CD14-positive monocyte (primary cell): ENCODE measurements around the gene WFDC5. TPM values are rescaled to one million over a fixed set of nuclear protein-coding genes. Genes with fewer than 3 reads are reported as not detected.

Source experiments
- DNase-seq, 3 donors: peaks; one replicate each; pipeline ENCODE4 v3.0.0-alpha.2; 2011 to 2022
- H2AFZ ChIP-seq: 2 replicates; pipeline ENCODE4 v1.6.0; 2012; ENCODE audit warnings: mild to moderate bottlenecking, low read depth, low read length, inconsistent platforms; ENCODE audit not compliant: insufficient read depth, poor library complexity, severe bottlenecking
- H3K27ac ChIP-seq, 2 donors: 1 replicate in 1 of 2; 2 replicates in 1 of 2; pipeline ENCODE4 v1.5.1; 2012 to 2013; ENCODE audit warnings: low read length in 2 of 2, control low read depth in 1 of 2, inconsistent platforms in 1 of 2, low read depth in 1 of 2, mild to moderate bottlenecking in 1 of 2
- H3K27me3 ChIP-seq, 2 donors: one replicate each; pipeline versions ENCODE4 v1.6.0 to v1.6.1; 2011 to 2013; ENCODE audit warnings: low read length in 2 of 2; ENCODE audit not compliant: control insufficient read depth in 2 of 2, insufficient read depth in 2 of 2
- H3K36me3 ChIP-seq, 2 donors: replicated peaks in 1 of 2; 1 replicate in 1 of 2; 2 replicates in 1 of 2; pipeline versions ENCODE4 v1.5.1 to v1.6.1; 2012 to 2013; ENCODE audit warnings: low read length in 2 of 2, control low read depth in 1 of 2, inconsistent platforms in 1 of 2, mild to moderate bottlenecking in 1 of 2; ENCODE audit not compliant: insufficient read depth in 2 of 2, control insufficient read depth in 1 of 2
- H3K4me1 ChIP-seq, 2 donors: 1 replicate in 1 of 2; 2 replicates in 1 of 2; pipeline versions ENCODE4 v1.5.1 to v1.6.1; 2012 to 2013; ENCODE audit warnings: low read length in 2 of 2, control low read depth in 1 of 2, inconsistent platforms in 1 of 2, mild to moderate bottlenecking in 1 of 2, moderate library complexity in 1 of 2; ENCODE audit not compliant: insufficient read depth in 2 of 2, control insufficient read depth in 1 of 2
- H3K4me2 ChIP-seq: replicated peaks from 2 replicates; pipeline ENCODE3; 2012; ENCODE audit warnings: low read length, moderate library complexity, mild to moderate bottlenecking; ENCODE audit not compliant: poor library complexity, severe bottlenecking; ENCODE audit errors: extremely low read depth
- H3K4me3 ChIP-seq, 3 experiments: fragments of 200-600 bp in 1 of 3; sonication (generic) in 1 of 3; replicated peaks in 1 of 3; 1 replicate in 2 of 3; 2 replicates in 1 of 3; pipeline ENCODE4 v1.5.1; 2011 to 2013; ENCODE audit warnings: low read length in 3 of 3, mild to moderate bottlenecking in 3 of 3, control low read depth in 2 of 3, low read depth in 2 of 3, inconsistent platforms in 1 of 3, moderate library complexity in 1 of 3
- H3K79me2 ChIP-seq: 2 replicates; pipeline ENCODE4 v1.6.0; 2012; ENCODE audit warnings: mild to moderate bottlenecking, control low read depth, inconsistent platforms, low read length, moderate library complexity; ENCODE audit not compliant: insufficient read depth
- H3K9ac ChIP-seq: 2 replicates; pipeline ENCODE4 v1.6.0; 2017; ENCODE audit warnings: low read length, mild to moderate bottlenecking; ENCODE audit not compliant: insufficient read depth, poor library complexity, severe bottlenecking
- H3K9me3 ChIP-seq, 2 donors: replicated peaks in 1 of 2; 1 replicate in 1 of 2; 2 replicates in 1 of 2; pipeline versions ENCODE4 v1.5.1 to v1.6.1; 2012 to 2013; ENCODE audit warnings: low read length in 2 of 2, control low read depth in 1 of 2; ENCODE audit not compliant: control insufficient read depth in 1 of 2, insufficient read depth in 1 of 2
- H4K20me1 ChIP-seq: 2 replicates; pipeline ENCODE4 v1.6.0; 2012; ENCODE audit warnings: mild to moderate bottlenecking, low read length, control low read depth, moderate library complexity; ENCODE audit not compliant: insufficient read depth
- H3K27ac Mint-ChIP-seq, 7 donors: one replicate each; pipeline ENCODE4 v1.8.0; 2020; ENCODE audit warnings: mild to moderate bottlenecking in 7 of 7, mixed read lengths in 7 of 7, moderate library complexity in 6 of 7, inconsistent platforms in 2 of 7
- H3K27me3 Mint-ChIP-seq, 3 donors: one replicate each; pipeline ENCODE4 v1.8.0; 2021 to 2022; ENCODE audit warnings: low read depth in 3 of 3, mild to moderate bottlenecking in 3 of 3, mixed read lengths in 3 of 3, moderate library complexity in 3 of 3, inconsistent platforms in 1 of 3
- H3K36me3 Mint-ChIP-seq, 2 donors: one replicate each; pipeline ENCODE4 v1.8.0; 2020; ENCODE audit warnings: mixed read lengths in 2 of 2, inconsistent platforms in 1 of 2, mild to moderate bottlenecking in 1 of 2
- H3K4me1 Mint-ChIP-seq: one replicate; pipeline ENCODE4 v1.8.0; 2020; ENCODE audit warnings: mild to moderate bottlenecking, mixed read lengths
- H3K4me3 Mint-ChIP-seq, 2 donors: one replicate each; pipeline ENCODE4 v1.8.0; 2020; ENCODE audit warnings: mild to moderate bottlenecking in 2 of 2, mixed read lengths in 2 of 2, moderate library complexity in 1 of 2
- H3K9me3 Mint-ChIP-seq, 7 donors: one replicate each; pipeline ENCODE4 v1.8.0; 2020 to 2022; ENCODE audit warnings: mixed read lengths in 7 of 7, mild to moderate bottlenecking in 6 of 7, moderate library complexity in 6 of 7, inconsistent platforms in 2 of 7
- CTCF ChIP-seq: fragments of 200-600 bp; IDR thresholded peaks from one replicate; pipeline ENCODE4 v1.8.0; 2022; ENCODE audit warnings: antibody characterized with exemption, mild to moderate bottlenecking
- WGBS: methylation state at CpG from one replicate; pipeline ENCODE4 v1.1.5; 2013; ENCODE audit warnings: missing lambda C conversion rate; ENCODE audit not compliant: insufficient coverage; 5-methylcytosine and 5-hydroxymethylcytosine counted together
- intact Hi-C, 2 donors: fragments of 100-400 bp; cut with micrococcal nuclease; formaldehyde crosslinking; loops; one replicate each; pipeline versions ENCODE4 v1.15.0 to v1.15.1; 2023
- polyA plus RNA-seq, 3 donors: library from polyadenylated mRNA; depleted of rRNA in 1 of 3; unstranded in 2 of 3; stranded (reverse) in 1 of 3; fragments of 300-500 nt in 2 of 3; fragments of >200 nt in 1 of 3; fragmentation: Illumina TruSeq in 2 of 3; gene quantifications; 1 replicate in 2 of 3; 2 replicates in 1 of 3; pipeline ENCODE4 v1.2.3, GENCODE V29; 2012 to 2021

WFDC5 gene
- polyA plus RNA-seq, 3 donors, result not detected

- Mint-ChIP-seq H3K27me3 (peaks cover 0 to 1% (median 0%) of the 10 kb centered on the region in 3 donors), H3K9me3 (no peaks in the 10 kb centered on the region), H3K4me3 (no peak overlapping the region), H3K36me3 (peaks cover 65 to 80% of the 10 kb centered on the region in 2 donors), H3K27ac (peak overlapping the region in 1 of 7 donors; percentile 22), H3K4me1 (peaks cover 12% of the 10 kb centered on the region)
- H3K27me3 ChIP-seq, result no peaks in the 10 kb centered on the region
- H3K4me2 ChIP-seq, result no peak overlapping the region
- no peak overlapping the region for H3K9ac ChIP-seq
- H3K36me3 ChIP-seq, result peaks cover 53 to 89% of the 10 kb centered on the region in 2 donors
- intact Hi-C loops, result no loop called here
- peaks cover 68% of the 10 kb centered on the region for H3K79me2 ChIP-seq
- H3K4me3 ChIP-seq, result no peak overlapping the region
- DNase-seq, result no peak
- no peak overlapping the region for H2AFZ ChIP-seq
- 100% methylated on average over 1 of the region's 4 CpGs for WGBS
- H3K4me1 ChIP-seq, result no peaks in the 10 kb centered on the region
- H3K27ac ChIP-seq, result no peak overlapping the region
- H3K9me3 ChIP-seq, result no peaks in the 10 kb centered on the region
- H4K20me1 ChIP-seq, result peaks cover 100% of the 10 kb centered on the region
- no peak for TF ChIP-seq CTCF
Measured at GRCh38 chr20:45067087-45067486, 47.9 kb downstream of the WFDC5 start.

GRCh38 chr20:45066372-45066771, 48.6 kb downstream of the WFDC5 start:
- Mint-ChIP-seq H3K27me3 (peaks cover 0 to 1% (median 0%) of the 10 kb centered on the region in 3 donors), H3K9me3 (no peaks in the 10 kb centered on the region), H3K27ac (no peak overlapping the region), H3K4me1 (peaks cover 12% of the 10 kb centered on the region), H3K4me3 (no peak overlapping the region), H3K36me3 (peaks cover 64 to 83% of the 10 kb centered on the region in 2 donors)
- peaks cover 51 to 92% of the 10 kb centered on the region in 2 donors for H3K36me3 ChIP-seq
- TF ChIP-seq CTCF, result no peak
- H3K4me3 ChIP-seq, result no peak overlapping the region
- peaks cover 100% of the 10 kb centered on the region for H4K20me1 ChIP-seq
- H3K79me2 ChIP-seq, result peaks cover 75% of the 10 kb centered on the region
- H3K9ac ChIP-seq, result no peak overlapping the region
- DNase-seq, result no peak
- no peak overlapping the region for H3K4me2 ChIP-seq
- no peak overlapping the region for H2AFZ ChIP-seq
- H3K27ac ChIP-seq, result no peak overlapping the region
- H3K9me3 ChIP-seq, result no peaks in the 10 kb centered on the region
- intact Hi-C loops, result no loop called here
- WGBS, result no CpG with 5 or more reads among the region's 7 CpGs
- H3K4me1 ChIP-seq, result no peaks in the 10 kb centered on the region
- H3K27me3 ChIP-seq, result no peaks in the 10 kb centered on the region
